Thymus (tissue), 11 donors: Measurements from ENCODE around the gene RPL10A. TPM values are rescaled to one million over a fixed set of nuclear protein-coding genes. Genes with fewer than 3 reads are reported as not detected.

Experiments
- DNase-seq, 9 donors: peaks; one replicate each; pipeline ENCODE4 v3.0.0-alpha.2; 2013; ENCODE audit warnings: low spot score in 9 of 9, low read depth in 6 of 9, missing footprints in 1 of 9
- H3K27ac ChIP-seq, 2 donors: one replicate each; pipeline ENCODE4 v1.5.1; 2013; ENCODE audit warnings: control low read depth in 1 of 2, low read depth in 1 of 2, low read length in 1 of 2, mild to moderate bottlenecking in 1 of 2, moderate library complexity in 1 of 2
- H3K27me3 ChIP-seq, 2 donors: one replicate each; pipeline ENCODE4 v1.5.1; 2013; ENCODE audit warnings: low read length in 1 of 2; ENCODE audit not compliant: control insufficient read depth in 2 of 2, insufficient read depth in 1 of 2
- H3K36me3 ChIP-seq, 2 donors: one replicate each; pipeline ENCODE4 v1.5.1; 2013; ENCODE audit warnings: low read length in 1 of 2, mild to moderate bottlenecking in 1 of 2, moderate library complexity in 1 of 2; ENCODE audit not compliant: control insufficient read depth in 2 of 2, insufficient read depth in 2 of 2
- H3K4me1 ChIP-seq, 2 donors: one replicate each; pipeline ENCODE4 v1.5.1; 2013; ENCODE audit warnings: low read length in 2 of 2; ENCODE audit not compliant: control insufficient read depth in 2 of 2, insufficient read depth in 2 of 2
- H3K4me3 ChIP-seq, 2 donors: one replicate each; pipeline ENCODE4 v1.5.1; 2013; ENCODE audit warnings: low read length in 2 of 2, control low read depth in 1 of 2, mild to moderate bottlenecking in 1 of 2
- H3K9me3 ChIP-seq, 2 donors: one replicate each; pipeline ENCODE4 v1.5.1; 2013; ENCODE audit warnings: low read length in 1 of 2, mild to moderate bottlenecking in 1 of 2; ENCODE audit not compliant: control insufficient read depth in 2 of 2, insufficient read depth in 1 of 2
- WGBS: extraction: QIAGEN DNeasy Blood & Tissue Kit; methylation state at CpG from one replicate; pipeline ENCODE4 v1.1.7; 2013; 5-methylcytosine and 5-hydroxymethylcytosine counted together
- polyA plus RNA-seq: library from polyadenylated mRNA; stranded (reverse); fragments of 200-250 nt; gene quantifications from one replicate; pipeline ENCODE4 v1.2.3, GENCODE V29; 2013
- total RNA-seq: library from RNA; stranded (reverse); fragments of 120-200 nt; gene quantifications from one replicate; pipeline ENCODE4 v1.2.4, GENCODE V29; 2013
- donor health status: healthy.

RPL10A gene
- total and polyA plus RNA-seq, 2 donors, result 1,878 to 2,373 TPM

DNA sequence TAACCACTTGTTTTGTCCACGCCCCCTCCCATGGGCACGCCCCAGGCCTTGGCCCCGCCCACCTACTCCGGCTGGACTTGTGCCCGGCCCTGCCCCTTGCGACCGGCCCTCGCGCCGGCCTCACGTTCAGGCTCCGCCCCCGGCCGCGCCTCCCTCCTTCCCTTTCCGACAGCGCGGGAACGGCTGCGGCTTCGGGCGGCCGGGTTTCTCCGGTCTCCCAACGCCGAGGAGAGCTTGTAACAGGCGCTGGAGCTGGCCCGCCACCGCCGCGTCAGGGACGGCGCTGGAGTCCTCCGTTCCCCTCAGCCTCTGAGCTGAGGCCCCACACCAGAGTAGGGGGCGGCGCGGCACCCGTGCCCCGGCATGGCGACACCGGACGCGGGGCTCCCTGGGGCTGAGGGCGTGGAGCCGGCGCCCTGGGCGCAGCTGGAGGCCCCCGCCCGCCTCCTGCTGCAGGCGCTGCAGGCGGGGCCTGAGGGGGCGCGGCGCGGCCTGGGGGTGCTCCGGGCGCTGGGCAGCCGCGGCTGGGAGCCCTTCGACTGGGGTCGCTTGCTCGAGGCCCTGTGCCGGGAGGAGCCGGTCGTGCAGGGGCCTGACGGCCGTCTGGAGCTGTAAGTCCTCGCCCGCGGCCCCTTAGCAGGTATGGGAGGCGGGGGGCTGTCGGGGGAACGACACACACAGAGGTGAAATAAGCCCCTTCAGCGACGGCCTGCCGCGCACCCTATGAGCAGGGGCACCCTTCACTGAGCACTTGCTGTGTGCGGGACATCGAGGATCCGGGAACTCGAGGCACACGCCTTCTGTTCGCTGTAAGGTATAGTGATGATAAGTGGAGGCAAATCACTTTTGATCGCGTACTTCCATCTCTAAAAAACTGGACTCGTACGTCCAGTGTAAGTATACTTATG is 15.8 kb upstream of the RPL10A start, which contains the start of gene FANCE:
Gene FANCE (plus strand): TSS at position 156 of the 908 bp plus-strand sequence. CDS start 208 bp downstream, at position 364.
- peak in 7 of 9 donors; percentile 48 to 80 (median 61) for DNase-seq
- no peaks in the 10 kb centered on the region for H3K9me3 ChIP-seq
- no peak within 1 kb of the TSS for H3K27ac ChIP-seq
- H3K27me3 ChIP-seq, result peaks cover 0 to 29% of the 10 kb centered on the region in 2 donors
- WGBS, result 2% methylated on average over 87 of the region's 87 CpGs
- peak within 1 kb of the TSS; percentile 58 to 70 for H3K4me3 ChIP-seq
- H3K4me1 ChIP-seq, result peaks cover 7 to 21% of the 10 kb centered on the region in 2 donors
- H3K36me3 ChIP-seq, result peaks cover 0 to 1% of the 10 kb centered on the region in 2 donors

DNA sequence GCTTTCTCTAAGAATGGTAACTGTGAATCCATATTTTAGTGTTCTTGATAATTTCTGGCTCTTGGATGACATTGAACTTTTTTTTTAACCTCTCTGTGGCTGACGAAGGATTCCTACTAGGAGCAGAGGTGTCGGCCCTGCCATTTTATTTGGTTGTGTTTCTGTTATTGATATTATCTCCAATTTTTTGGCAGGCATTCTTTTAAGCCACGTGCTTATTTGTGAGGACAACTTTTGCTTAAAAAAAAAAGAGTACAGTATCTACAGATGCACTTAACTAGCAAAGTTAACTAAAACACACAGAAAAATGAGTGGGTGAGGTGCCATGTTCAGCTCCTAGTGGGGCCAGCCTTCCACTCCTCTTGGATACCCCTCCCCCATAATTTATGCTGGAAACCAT is 15.0 kb upstream of the RPL10A start:
- H3K4me1 ChIP-seq, result peaks cover 7 to 21% of the 10 kb centered on the region in 2 donors
- no peak overlapping the region for H3K27ac ChIP-seq
- H3K4me3 ChIP-seq, result peak overlapping the region in 1 of 2 donors; percentile 70
- 58% methylated on average over 3 of the region's 3 CpGs for WGBS
- peaks cover 0 to 5% of the 10 kb centered on the region in 2 donors for H3K36me3 ChIP-seq
- no peak for DNase-seq
- peaks cover 0 to 29% of the 10 kb centered on the region in 2 donors for H3K27me3 ChIP-seq
- H3K9me3 ChIP-seq, result no peaks in the 10 kb centered on the region

DNA sequence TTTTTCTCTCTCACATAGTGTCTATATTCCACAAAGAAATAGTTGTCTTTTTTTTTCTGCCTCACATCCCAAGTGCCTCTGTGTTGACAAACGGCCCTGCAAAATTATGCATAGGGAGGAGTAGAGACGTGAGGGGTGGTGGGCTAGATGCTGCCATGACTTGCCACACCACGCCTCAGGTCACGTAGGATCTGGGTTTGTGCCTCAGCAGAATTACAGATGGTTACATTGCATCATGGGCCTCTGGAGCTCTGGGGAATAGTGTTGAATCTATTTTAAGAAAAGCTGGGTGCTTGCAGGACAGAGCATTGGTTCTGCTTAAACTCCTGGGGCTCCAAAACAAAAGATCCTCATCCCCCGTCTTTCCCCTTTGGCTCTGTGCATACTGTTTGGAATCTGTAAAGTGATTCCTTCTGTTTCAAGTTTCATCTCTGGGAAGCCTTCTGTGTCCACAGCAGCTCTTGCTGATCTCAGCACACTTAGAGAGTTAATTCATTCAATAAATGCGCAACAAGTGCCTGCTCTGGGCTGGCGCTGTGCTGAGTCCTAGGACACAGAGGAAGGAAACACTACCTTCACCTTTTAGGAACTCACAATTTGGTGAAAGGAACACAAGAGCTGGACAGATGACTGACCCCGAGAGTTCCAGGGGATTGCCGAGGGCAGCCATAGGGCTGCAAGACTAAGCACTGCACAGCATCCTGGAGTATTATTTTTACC is 13.7 kb upstream of the RPL10A start:
- Histone ChIP-seq H3K36me3 (peaks cover 0 to 7% of the 10 kb centered on the region in 2 donors), H3K27me3 (peaks cover 0 to 28% of the 10 kb centered on the region in 2 donors), H3K4me3 (no peak overlapping the region), H3K9me3 (no peaks in the 10 kb centered on the region), H3K27ac (no peak overlapping the region), H3K4me1 (peaks cover 7 to 21% of the 10 kb centered on the region in 2 donors)
- WGBS, result 88% methylated on average over 9 of the region's 9 CpGs
- DNase-seq, result no peak

DNA sequence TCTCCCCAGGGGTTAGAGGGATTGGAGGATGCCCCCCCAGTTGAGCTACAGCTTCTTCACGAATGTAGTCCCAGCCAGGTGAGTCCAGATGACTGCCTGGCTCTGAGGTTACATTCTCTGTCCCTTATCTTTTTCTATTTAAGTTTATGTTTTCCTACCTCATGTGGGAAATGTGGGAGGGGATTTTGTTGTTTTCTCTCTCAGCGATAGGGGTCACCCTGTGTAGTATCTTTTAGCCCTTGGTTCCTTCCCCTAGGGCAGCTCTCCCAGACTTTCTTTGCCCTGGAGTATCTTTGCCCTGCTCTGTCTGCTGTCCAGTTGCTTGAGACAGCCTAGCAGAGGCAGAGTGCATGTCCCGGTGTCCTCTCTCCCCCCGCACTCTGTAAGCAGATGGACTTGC is 10.3 kb upstream of the RPL10A start:
- H3K4me1 ChIP-seq, result peaks cover 0 to 7% of the 10 kb centered on the region in 2 donors
- H3K4me3 ChIP-seq, result no peak overlapping the region
- no peaks in the 10 kb centered on the region for H3K9me3 ChIP-seq
- no peak for DNase-seq
- peaks cover 0 to 11% of the 10 kb centered on the region in 2 donors for H3K36me3 ChIP-seq
- no peak overlapping the region for H3K27ac ChIP-seq
- 95% methylated on average over 4 of the region's 4 CpGs for WGBS
- no peaks in the 10 kb centered on the region for H3K27me3 ChIP-seq

DNA sequence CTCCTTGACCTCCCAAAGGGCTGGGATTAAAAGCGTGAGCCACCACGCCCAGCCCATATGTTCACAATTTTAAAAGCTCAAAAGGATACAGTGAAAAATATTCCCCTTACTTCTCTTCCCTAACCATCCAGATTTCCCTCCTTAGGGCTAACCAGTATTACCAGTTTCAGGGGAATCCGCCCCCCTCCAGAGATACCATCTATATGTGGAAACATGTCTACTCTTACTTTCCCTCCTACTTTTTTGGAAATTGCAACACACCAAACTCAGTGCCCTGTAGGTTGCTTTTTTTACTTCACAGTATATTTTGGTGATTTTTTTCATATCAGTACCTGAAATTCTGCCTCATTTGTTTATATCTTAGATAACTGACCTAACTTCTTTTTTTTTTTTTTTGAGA is 6.9 kb upstream of the RPL10A start:
- Histone ChIP-seq H3K36me3 (peaks cover 2 to 11% of the 10 kb centered on the region in 2 donors), H3K27me3 (no peaks in the 10 kb centered on the region), H3K27ac (no peak overlapping the region), H3K9me3 (no peaks in the 10 kb centered on the region), H3K4me3 (no peak overlapping the region), H3K4me1 (no peaks in the 10 kb centered on the region)
- no peak for DNase-seq
- 85% methylated on average over 3 of the region's 3 CpGs for WGBS

DNA sequence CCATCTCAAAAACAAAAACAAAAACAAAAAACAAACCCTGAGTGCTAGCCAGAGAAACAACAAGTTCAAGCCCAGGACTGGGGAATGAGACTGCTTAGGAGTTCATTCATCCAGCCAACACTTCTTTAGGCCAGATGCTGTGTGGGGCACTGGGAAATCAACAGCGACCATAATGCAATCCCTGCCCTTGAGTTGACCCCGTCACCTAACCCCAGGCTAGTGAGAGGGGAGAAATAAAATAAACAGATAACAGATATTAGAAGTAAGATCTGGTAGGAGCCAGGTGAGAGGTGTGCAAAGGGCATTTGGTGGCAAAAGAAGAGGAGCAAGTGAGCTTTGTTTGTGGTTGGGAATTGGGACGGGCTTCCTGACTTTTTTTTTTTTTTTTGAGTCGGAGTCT is 4.9 kb upstream of the RPL10A start:
- DNase-seq, result no peak
- peaks cover 0 to 7% of the 10 kb centered on the region in 2 donors for H3K4me1 ChIP-seq
- no peak overlapping the region for H3K27ac ChIP-seq
- H3K36me3 ChIP-seq, result peaks cover 4 to 5% of the 10 kb centered on the region in 2 donors
- WGBS, result 97% methylated on average over 4 of the region's 4 CpGs
- H3K4me3 ChIP-seq, result no peak overlapping the region
- no peaks in the 10 kb centered on the region for H3K27me3 ChIP-seq
- peaks cover 0 to 3% of the 10 kb centered on the region in 2 donors for H3K9me3 ChIP-seq

DNA sequence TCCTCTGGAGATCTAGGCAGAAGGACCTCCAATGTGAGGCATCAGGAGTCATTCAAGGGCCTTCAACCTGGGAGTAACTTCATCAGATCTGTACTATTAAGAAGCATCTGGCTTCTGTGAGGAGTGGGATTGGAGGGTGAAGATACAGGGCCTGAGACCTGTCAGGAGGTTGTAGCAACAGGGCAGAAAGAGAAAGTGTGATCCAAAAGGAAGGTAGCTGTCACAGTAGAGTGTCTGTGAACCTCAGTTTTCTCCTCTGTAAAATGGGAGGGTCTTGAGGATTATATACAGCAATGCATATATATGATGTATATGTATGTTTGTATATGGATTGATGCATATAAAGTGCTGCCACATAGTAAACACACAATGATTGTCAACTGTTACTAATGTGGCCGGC is 2.6 kb upstream of the RPL10A start:
- 100% methylated on average over 1 of the region's 1 CpG for WGBS
- DNase-seq, result no peak
- peaks cover 16 to 19% of the 10 kb centered on the region in 2 donors for H3K36me3 ChIP-seq

DNA sequence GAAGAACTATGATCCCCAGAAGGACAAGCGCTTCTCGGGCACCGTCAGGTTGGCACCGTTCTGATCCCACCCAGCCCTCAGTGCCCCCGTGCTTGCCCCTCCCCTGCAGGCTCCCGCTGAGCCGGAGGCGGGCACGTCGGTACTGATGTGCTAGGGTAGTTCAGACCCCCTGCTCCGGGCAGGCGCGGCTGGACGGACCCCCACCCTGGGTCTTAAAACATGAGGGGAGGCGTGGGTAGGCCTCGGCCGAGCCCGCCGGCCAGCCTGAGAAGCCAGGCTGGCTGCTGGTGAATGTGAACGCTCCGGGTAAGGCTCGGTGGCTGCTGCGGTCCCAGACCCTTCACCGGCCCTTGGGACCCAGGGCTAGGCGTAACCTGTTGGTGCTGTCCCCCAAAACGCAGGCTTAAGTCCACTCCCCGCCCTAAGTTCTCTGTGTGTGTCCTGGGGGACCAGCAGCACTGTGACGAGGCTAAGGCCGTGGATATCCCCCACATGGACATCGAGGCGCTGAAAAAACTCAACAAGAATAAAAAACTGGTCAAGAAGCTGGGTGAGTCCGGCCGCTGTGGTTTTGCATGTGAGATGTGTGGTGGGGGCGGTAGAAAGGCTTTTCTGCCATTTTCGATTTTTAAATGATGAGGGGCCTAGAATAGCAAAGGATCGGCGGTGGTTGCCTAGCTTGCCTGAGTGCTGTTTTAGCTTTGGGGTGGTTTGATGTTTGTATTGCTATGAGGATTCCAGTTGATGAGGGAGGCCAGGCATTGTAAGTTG is 964 bp downstream of the RPL10A start:
- H3K4me3 ChIP-seq, result peak overlapping the region; percentile 71 to 89
- peak in 2 of 9 donors; percentile 39 to 46 for DNase-seq
- WGBS, result 4% methylated on average over 37 of the region's 37 CpGs
- H3K4me1 ChIP-seq, result peaks cover 9 to 27% of the 10 kb centered on the region in 2 donors
- peaks cover 0 to 3% of the 10 kb centered on the region in 2 donors for H3K9me3 ChIP-seq
- H3K36me3 ChIP-seq, result peaks cover 39 to 50% of the 10 kb centered on the region in 2 donors
- H3K27me3 ChIP-seq, result no peaks in the 10 kb centered on the region
- peak overlapping the region; percentile 91 to 94 for H3K27ac ChIP-seq

More for the DNA sequence above, 2.6 kb upstream of the RPL10A start:
- Histone ChIP-seq H3K27ac (no peak overlapping the region), H3K4me1 (peaks cover 9 to 23% of the 10 kb centered on the region in 2 donors), H3K4me3 (no peak overlapping the region), H3K9me3 (peaks cover 0 to 3% of the 10 kb centered on the region in 2 donors), H3K27me3 (no peaks in the 10 kb centered on the region)
